Stimulated activated CD4-positive, alpha-beta T cell treated with anti-CD3 and anti-CD28 coated beads, Interleukin-12 subunit alpha, Interleukin-12 subunit beta, amount 100 ng/mL, for 48 hours (primary cell): ENCODE measurements around the gene ADAMTS9.

Experiments
- DNase-seq, 3 donors: peaks; one replicate each; pipeline ENCODE4 v3.0.0-alpha.2; 2020; ENCODE audit warnings: low read depth in 2 of 3, low spot score in 1 of 3

Gene ADAMTS9

GRCh38 chr3:64685331-64685799, 2.4 kb downstream of the ADAMTS9 start:
- no peak for DNase-seq

- no peak for DNase-seq
Observed at GRCh38 chr3:64684715-64685261, 3.0 kb downstream of the ADAMTS9 start.

- no peak for DNase-seq
Observed at GRCh38 chr3:64681827-64682226, 6.0 kb downstream of the ADAMTS9 start.

- DNase-seq, result no peak
Observed at GRCh38 chr3:64681015-64681414, 6.8 kb downstream of the ADAMTS9 start.

- DNase-seq, result no peak
Observed at GRCh38 chr3:64680334-64680733, 7.5 kb downstream of the ADAMTS9 start.

- no peak for DNase-seq
Observed at GRCh38 chr3:64677961-64678716, 9.7 kb downstream of the ADAMTS9 start.

- DNase-seq, result no peak
Observed at GRCh38 chr3:64676831-64677230, 11.0 kb downstream of the ADAMTS9 start.

- DNase-seq, result no peak
Observed at GRCh38 chr3:64675687-64676247, 12.0 kb downstream of the ADAMTS9 start.

- DNase-seq, result no peak
Observed at GRCh38 chr3:64674591-64675076, 13.2 kb downstream of the ADAMTS9 start.

- DNase-seq, result no peak
Observed at GRCh38 chr3:64673159-64673715, 14.6 kb downstream of the ADAMTS9 start.

- no peak for DNase-seq
Observed at GRCh38 chr3:64668582-64669510, 19.0 kb downstream of the ADAMTS9 start.

- no peak for DNase-seq
Observed at GRCh38 chr3:64667887-64668581, 19.8 kb downstream of the ADAMTS9 start.

- DNase-seq, result no peak
Observed at GRCh38 chr3:64667138-64667537, 20.7 kb downstream of the ADAMTS9 start.

- no peak for DNase-seq
Observed at GRCh38 chr3:64666171-64666588, 21.6 kb downstream of the ADAMTS9 start.

- DNase-seq, result no peak
Observed at GRCh38 chr3:64664397-64664796, 23.4 kb downstream of the ADAMTS9 start.

- no peak for DNase-seq
Observed at GRCh38 chr3:64659617-64659978, 28.2 kb downstream of the ADAMTS9 start.

GRCh38 chr3:64658001-64658400, 29.8 kb downstream of the ADAMTS9 start:
- DNase-seq, result no peak

- DNase-seq, result no peak
Observed at GRCh38 chr3:64656544-64656943, 31.3 kb downstream of the ADAMTS9 start.

GRCh38 chr3:64655160-64655559, 32.6 kb downstream of the ADAMTS9 start:
- DNase-seq, result no peak

- DNase-seq, result no peak
Observed at GRCh38 chr3:64654013-64654412, 33.8 kb downstream of the ADAMTS9 start.
